GM19324 (cell line): ENCODE data around the gene DISP3.

Experiments used
- ATAC-seq: cut with Tn5 transposase; IDR thresholded peaks from one replicate; pipeline ENCODE4 v1.9.1; 2021; ENCODE audit warnings: mild to moderate bottlenecking, moderate library complexity; ENCODE audit not compliant: unreplicated experiment, low FRiP score

The DISP3 gene

GRCh38 chr1:11483581-11484320 lies 4.8 kb downstream of the DISP3 start:
- no peak for ATAC-seq

- ATAC-seq = no peak
These were observed 5.3 kb downstream of the DISP3 start for GRCh38 chr1:11484321-11484655.

- ATAC-seq = no peak
These were observed 6.2 kb downstream of the DISP3 start for GRCh38 chr1:11485191-11485590.

- ATAC-seq = no peak
These were observed 7.5 kb downstream of the DISP3 start for GRCh38 chr1:11486231-11487009.

GRCh38 chr1:11487196-11487751 lies 8.3 kb downstream of the DISP3 start:
- no peak for ATAC-seq

- no peak for ATAC-seq
These were observed 9.3 kb downstream of the DISP3 start for GRCh38 chr1:11488201-11488770.

- ATAC-seq = no peak
These were observed 10.1 kb downstream of the DISP3 start for GRCh38 chr1:11488966-11489625.

GRCh38 chr1:11492235-11492634 lies 13.3 kb downstream of the DISP3 start:
- no peak for ATAC-seq

GRCh38 chr1:11493972-11494655 lies 15.2 kb downstream of the DISP3 start:
- no peak for ATAC-seq

- no peak for ATAC-seq
These were observed 15.8 kb downstream of the DISP3 start for GRCh38 chr1:11494771-11495170.

GRCh38 chr1:11495579-11495978 lies 16.6 kb downstream of the DISP3 start:
- no peak for ATAC-seq

- ATAC-seq = no peak
These were observed 17.7 kb downstream of the DISP3 start for GRCh38 chr1:11496551-11497080.

GRCh38 chr1:11498956-11499594 lies 20.1 kb downstream of the DISP3 start:
- ATAC-seq = no peak

- no peak for ATAC-seq
These were observed 20.8 kb downstream of the DISP3 start for GRCh38 chr1:11499601-11500331.

- ATAC-seq = no peak
These were observed 21.9 kb downstream of the DISP3 start for GRCh38 chr1:11500881-11501280.

- no peak for ATAC-seq
These were observed 22.5 kb downstream of the DISP3 start for GRCh38 chr1:11501491-11501897.

GRCh38 chr1:11501906-11502485 lies 23.0 kb downstream of the DISP3 start:
- ATAC-seq = no peak

GRCh38 chr1:11502516-11502915 lies 23.6 kb downstream of the DISP3 start:
- no peak for ATAC-seq

- no peak for ATAC-seq
These were observed 25.6 kb downstream of the DISP3 start for GRCh38 chr1:11504599-11504998.
